Measurements from ENCODE around the gene SORBS1.

The SORBS1 gene

DNA sequence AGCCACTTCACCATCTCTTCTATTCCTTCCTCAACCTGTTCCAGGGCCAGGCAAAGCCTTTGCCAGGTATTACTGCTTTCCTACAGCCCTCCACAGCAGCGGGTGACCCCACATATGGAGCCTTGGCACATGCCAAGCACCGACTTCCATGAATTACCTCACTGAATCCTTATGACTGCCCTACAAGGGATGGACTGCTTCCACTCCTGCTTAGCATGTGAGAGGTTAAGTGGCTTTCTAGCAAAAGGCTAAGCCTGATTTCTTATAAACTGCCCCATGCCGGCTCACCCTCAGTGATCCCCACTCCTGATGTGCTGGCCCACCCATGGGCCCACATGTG, 226.4 kb downstream of the SORBS1 start:
- DNase-seq, result no peak

- no peak for DNase-seq
Measured at GRCh38 chr10:95333997-95334804, 227.0 kb downstream of the SORBS1 start.

GRCh38 chr10:95332666-95333249, 228.4 kb downstream of the SORBS1 start:
- no peak for DNase-seq

DNA sequence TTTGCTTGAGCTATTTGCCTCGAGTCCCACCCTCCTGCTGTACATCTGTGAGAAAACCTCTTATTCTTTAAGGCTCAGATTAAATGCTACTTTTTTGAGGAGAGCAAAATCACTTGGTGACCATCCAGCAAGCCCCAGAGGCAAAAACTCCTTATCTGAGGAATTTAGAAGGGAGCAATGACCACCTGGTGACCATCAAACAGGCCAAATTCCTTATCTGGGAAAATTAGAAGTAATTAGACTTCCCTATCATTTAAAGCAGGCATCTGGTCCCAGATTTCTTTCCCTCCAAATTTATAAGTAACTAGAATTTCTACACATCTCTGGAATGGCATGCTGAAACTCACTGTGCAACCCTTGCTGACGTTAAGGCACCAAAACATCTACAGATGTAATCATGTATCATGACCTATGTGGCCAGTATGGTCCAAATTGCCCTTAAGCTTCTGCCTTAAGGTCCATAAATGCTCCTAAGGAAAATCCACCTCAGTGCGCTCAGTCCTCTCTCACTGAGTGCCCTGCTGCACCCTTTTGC, 229.5 kb downstream of the SORBS1 start:
- DNase-seq, result no peak

DNA sequence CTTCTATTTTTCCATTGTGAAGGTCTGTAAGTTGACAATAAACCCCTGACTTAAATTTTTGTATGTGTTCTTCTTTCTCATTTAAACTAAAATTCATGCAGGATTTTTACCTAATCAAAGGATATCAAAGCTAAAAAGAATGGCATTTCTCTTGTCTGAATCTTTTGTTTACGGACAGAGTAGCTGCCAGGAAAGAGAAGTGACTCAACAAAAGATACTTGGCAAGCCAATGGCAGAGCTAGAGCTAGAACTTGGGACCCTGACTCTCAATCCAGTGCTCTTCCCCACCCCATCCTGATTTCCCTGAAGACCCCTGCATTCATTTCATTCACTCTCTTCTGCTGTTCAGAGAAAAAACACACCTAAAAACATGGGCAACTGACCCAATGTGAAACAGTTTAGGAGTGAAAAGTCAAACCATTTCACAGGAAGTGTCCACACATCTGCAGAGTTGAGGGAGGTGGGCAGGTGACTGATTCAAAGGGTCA, 230.2 kb downstream of the SORBS1 start:
- DNase-seq, result no peak

DNA sequence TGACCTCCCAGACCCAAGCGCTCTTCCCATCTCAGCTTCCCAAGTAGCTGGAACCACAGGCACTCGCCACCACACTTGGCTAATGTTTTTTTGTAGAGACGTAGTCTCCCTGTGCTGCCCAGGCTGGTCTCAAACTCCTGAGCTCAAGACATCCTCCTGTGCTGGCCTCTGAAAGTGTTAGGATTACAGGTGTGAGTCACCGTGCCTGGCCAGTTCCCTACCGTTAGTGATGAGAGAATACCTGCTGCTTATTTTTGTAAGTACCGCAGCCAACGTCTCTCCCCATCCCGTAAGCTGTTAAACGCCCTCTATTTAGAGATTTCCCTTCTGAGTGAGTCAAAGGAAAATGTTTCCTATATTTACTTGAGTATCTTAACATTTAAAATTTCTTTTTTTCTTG, 231.9 kb downstream of the SORBS1 start:
- no peak for DNase-seq

- DNase-seq, result no peak
Measured at GRCh38 chr10:95328013-95328412, 233.2 kb downstream of the SORBS1 start.

GRCh38 chr10:95327367-95327766, 233.8 kb downstream of the SORBS1 start:
- no peak for DNase-seq

GRCh38 chr10:95326396-95326795, 234.8 kb downstream of the SORBS1 start:
- no peak for DNase-seq

GRCh38 chr10:95325863-95326262, 235.3 kb downstream of the SORBS1 start:
- DNase-seq, result no peak

- DNase-seq, result no peak
Measured at GRCh38 chr10:95324436-95325268, 236.5 kb downstream of the SORBS1 start.

DNA sequence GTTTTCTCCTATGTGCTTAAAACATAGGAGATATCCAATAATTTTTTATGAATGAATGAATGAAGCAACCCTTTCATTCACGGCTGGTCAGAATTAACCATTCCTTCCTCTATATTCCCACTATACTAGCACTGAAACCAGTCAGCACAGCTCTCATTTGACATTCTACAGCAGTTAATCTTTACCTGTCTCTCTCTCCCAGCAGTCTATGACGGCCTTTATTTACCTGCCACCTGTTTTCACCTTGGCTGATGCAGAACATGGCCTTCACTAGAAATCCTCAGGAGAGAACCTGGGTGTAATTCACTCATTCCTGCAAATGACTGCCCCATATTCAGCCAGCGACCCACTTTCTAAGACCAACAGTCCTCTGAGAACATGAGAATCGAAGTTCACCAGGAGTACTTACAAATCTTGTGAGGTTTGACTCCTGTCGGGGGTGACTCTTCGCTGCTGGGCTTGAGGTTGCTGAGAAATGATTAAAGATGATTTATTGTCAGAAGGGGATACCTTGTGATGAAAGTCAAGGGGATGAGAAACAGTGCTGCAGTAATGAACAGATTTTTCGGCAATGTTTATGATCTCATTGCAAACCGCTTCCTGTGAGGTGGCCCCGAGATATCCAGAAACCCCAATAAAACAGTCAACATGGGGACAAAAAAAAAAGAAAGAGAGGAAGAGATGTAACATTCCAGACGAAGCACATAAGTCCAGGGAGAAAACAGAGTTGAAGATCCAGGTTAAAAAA, 239.4 kb downstream of the SORBS1 start:
- no peak for DNase-seq

DNA sequence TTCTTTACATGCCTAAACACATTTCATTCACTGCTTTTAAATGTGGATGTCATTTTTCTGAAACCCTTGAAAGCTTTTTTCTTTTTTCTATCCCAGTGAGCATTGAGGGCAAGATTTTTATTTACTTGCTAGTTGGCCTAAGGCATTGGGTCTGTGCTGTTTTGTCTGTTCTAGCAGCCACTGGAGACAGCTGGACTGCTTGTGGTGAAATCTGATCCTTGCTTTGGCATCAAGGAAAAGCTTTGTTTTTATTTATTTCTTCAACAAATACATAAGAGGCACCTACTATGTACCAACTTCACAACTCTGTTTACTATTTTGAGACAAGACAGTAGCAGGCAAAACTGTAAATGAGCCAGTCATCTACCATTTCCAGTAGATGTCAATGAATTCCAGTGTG, 241.9 kb downstream of the SORBS1 start:
- DNase-seq, result no peak

GRCh38 chr10:95315509-95315908, 245.7 kb downstream of the SORBS1 start:
- no peak for DNase-seq

- DNase-seq, result no peak
Measured at GRCh38 chr10:95314192-95314918, 246.8 kb downstream of the SORBS1 start.

GRCh38 chr10:95312986-95313495, 248.1 kb downstream of the SORBS1 start:
- DNase-seq, result no peak

DNA sequence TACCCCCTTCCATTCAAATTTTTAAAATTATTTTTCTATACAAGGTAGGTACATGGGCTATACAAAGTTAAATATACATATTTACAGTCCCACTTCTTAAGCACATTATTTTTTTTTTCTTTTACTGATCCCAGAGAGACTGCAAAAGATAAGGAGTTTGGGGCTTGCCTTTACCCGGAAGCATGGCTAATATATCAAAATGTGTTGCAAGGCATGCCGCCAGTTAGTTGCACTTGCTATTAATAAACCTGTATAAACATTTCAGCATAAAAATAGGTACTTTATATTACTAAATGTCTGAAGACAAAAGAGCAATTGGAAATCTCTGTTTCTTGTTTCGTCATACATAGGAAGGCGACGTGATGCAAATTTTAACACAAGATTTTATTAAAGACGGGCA, 248.9 kb downstream of the SORBS1 start:
- DNase-seq, result no peak

DNA sequence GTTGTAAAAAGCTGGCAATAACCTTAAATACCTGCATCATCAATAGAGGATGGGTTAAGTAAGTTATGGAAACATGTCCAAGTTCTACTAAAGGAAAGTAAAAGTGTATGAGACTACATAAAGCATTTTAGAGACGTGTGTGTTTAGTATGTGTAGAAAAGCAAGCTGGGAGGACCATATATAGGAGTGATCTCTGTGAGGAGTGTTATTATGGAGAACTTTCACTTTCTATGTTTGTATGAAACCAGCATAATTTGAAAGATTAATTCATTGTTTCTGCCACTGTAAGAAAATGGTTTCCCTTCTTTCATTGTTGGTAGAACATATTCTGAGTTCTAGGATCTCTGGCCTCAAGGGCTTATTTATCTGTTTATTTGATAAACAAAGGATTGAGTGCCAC, 251.2 kb downstream of the SORBS1 start:
- DNase-seq, result no peak

GRCh38 chr10:95308389-95309302, 252.5 kb downstream of the SORBS1 start:
- DNase-seq, result no peak

DNA sequence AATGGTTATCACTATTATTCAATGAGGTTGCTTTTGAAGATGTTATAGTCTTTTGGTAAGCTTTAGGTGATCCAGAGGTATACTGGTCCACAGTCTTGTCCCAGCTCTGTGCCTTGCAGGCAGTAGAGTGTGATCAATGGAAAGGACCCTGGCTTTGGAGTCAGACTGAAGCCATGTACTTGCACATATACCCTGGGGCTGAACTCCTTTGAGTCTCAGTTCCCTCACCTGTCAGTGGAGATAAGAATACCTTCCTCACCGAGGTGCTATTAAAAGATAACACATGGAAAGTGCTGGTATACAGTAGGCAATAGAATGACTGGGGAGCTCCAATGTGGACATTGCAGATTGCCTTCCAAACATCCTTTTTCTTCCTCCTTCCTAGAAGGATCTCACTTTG, 254.3 kb downstream of the SORBS1 start:
- no peak for DNase-seq

DNA sequence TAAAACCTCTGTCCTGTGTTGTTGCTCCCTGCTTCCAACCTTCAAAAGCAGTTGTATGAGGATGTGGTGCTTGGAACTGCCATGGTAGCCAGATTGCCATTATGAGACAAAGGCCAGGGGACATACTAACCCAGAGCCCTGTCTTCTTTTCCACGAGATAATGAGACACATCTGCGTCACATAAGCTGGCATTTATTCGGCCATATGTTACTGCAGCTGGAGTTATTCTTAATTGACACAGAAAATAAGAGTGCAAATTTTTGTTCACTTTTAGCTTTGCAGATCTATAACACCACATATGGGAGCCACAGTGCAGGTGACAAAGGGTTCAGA, 254.9 kb downstream of the SORBS1 start:
- DNase-seq, result no peak
